T-helper 1 cell treated with Interleukin-12 subunit alpha and Interleukin-12 subunit beta and Interleukin-4 antibody, amounts not matched to agents 30 μg/mL and 1 μg/mL, for 36 hours (primary cell): Measurements from ENCODE around the gene HSPA1L.

Source experiments
- H3K27ac Mint-ChIP-seq: one replicate; pipeline ENCODE4 v1.8.0; 2021; ENCODE audit warnings: mild to moderate bottlenecking, mixed read lengths
- H3K27me3 Mint-ChIP-seq: one replicate; pipeline ENCODE4 v1.8.0; 2021; ENCODE audit warnings: low read depth, mixed read lengths
- H3K36me3 Mint-ChIP-seq: one replicate; pipeline ENCODE4 v1.8.0; 2021; ENCODE audit warnings: low read depth, mixed read lengths
- H3K4me1 Mint-ChIP-seq: one replicate; pipeline ENCODE4 v1.8.0; 2021; ENCODE audit warnings: low read depth, mixed read lengths
- H3K4me3 Mint-ChIP-seq: one replicate; pipeline ENCODE4 v1.8.0; 2021; ENCODE audit warnings: mild to moderate bottlenecking, moderate library complexity, mixed read lengths
- H3K9me3 Mint-ChIP-seq: one replicate; pipeline ENCODE4 v1.8.0; 2021; ENCODE audit warnings: mixed read lengths

The HSPA1L gene

DNA sequence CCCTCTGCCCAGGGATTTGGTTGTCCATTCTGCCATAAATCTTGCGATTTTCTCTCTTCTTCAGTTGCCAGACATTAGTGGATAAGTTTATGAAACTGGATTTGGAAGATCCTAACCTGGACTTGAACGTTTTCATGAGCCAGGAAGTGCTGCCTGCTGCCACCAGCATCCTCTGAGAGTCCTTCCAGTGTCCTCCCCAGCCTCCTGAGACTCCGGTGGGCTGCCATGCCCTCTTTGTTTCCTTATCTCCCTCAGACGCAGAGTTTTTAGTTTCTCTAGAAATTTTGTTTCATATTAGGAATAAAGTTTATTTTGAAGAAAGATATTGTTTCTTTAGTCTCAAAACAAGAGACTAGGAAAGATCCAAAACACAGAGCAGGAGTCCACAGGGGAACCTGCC is 52.7 kb downstream of the HSPA1L start, which contains the start of gene SAPCD1:
TSS of gene SAPCD1 (plus strand) at position 301 of the 400 bp plus-strand sequence. CDS start 399 bp downstream, outside the sequence.
- no peaks in the 10 kb centered on the region for H3K9me3 Mint-ChIP-seq
- peaks cover 19% of the 10 kb centered on the region for H3K36me3 Mint-ChIP-seq
- H3K27me3 Mint-ChIP-seq = no peaks in the 10 kb centered on the region
- H3K4me1 Mint-ChIP-seq = peaks cover 21% of the 10 kb centered on the region
- no peak within 1 kb of the TSS for H3K4me3 Mint-ChIP-seq
- H3K27ac Mint-ChIP-seq = peak within 1 kb of the TSS; percentile 73

- Mint-ChIP-seq H3K36me3 (peaks cover 19% of the 10 kb centered on the region), H3K4me1 (peaks cover 21% of the 10 kb centered on the region), H3K27me3 (no peaks in the 10 kb centered on the region), H3K4me3 (no peak overlapping the region), H3K9me3 (no peaks in the 10 kb centered on the region), H3K27ac (no peak overlapping the region)
Measured at GRCh38 chr6:31761343-31761742, 53.7 kb downstream of the HSPA1L start.

DNA sequence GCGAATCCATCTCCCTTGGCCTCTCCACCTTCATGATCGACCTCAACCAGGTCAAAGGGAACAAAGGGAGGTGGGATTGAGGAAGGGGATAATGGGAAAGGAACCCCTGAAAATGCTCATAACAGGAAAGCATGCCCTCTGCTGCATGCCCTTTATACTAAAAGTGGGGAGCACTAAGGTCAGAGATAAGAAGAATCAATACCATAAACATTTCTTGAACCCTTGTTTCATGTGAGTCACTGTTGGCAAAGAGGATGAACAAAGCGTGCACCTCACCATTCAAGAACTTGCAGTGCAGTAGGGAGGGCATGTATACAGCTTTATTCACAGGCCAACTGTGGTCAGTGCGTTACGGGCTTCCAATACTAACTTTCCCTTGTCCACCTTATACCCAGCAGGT is 54.3 kb downstream of the HSPA1L start:
- no peak overlapping the region for H3K27ac Mint-ChIP-seq
- H3K4me1 Mint-ChIP-seq = peaks cover 21% of the 10 kb centered on the region
- H3K36me3 Mint-ChIP-seq = peaks cover 19% of the 10 kb centered on the region
- no peaks in the 10 kb centered on the region for H3K27me3 Mint-ChIP-seq
- H3K4me3 Mint-ChIP-seq = no peak overlapping the region
- no peaks in the 10 kb centered on the region for H3K9me3 Mint-ChIP-seq
